ENCODE measurements around the gene MEIKIN. TPM values are rescaled to one million over a fixed set of nuclear protein-coding genes. Genes with fewer than 3 reads are reported as not detected.

The MEIKIN gene
- total and polyA plus RNA-seq, 12 donors: 0.09 TPM; not detected in 11

DNA sequence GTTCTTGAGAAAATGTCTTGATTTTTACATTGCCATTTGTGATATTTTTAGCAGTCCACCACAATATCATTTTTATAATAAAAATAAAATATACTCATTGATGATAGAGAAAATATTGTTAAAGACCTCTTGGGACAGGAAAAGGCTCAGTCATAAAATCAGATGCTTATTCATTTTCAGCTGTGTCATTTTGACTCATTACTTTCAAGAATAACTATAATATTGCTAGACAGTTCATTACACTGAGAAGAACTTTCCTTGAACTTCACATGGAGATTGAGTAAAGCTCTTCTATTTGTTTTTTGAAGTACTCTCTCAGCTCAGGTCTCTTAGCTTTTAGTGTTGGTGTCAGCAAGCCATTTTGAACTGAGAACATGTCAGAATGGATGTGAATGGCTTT is 8.5 kb upstream of the MEIKIN start:
- TF ChIP-seq, protein P1, sequence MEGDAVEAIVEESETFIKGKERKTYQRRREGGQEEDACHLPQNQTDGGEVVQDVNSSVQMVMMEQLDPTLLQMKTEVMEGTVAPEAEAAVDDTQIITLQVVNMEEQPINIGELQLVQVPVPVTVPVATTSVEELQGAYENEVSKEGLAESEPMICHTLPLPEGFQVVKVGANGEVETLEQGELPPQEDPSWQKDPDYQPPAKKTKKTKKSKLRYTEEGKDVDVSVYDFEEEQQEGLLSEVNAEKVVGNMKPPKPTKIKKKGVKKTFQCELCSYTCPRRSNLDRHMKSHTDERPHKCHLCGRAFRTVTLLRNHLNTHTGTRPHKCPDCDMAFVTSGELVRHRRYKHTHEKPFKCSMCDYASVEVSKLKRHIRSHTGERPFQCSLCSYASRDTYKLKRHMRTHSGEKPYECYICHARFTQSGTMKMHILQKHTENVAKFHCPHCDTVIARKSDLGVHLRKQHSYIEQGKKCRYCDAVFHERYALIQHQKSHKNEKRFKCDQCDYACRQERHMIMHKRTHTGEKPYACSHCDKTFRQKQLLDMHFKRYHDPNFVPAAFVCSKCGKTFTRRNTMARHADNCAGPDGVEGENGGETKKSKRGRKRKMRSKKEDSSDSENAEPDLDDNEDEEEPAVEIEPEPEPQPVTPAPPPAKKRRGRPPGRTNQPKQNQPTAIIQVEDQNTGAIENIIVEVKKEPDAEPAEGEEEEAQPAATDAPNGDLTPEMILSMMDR (IDR thresholded peaks at IDR 0.05): no peak
- Histone ChIP-seq H3K36me3 (no peaks in the 10 kb centered on the region), H3K4me1 (no peaks in the 10 kb centered on the region), H3K4me3 (no peak overlapping the region), H3K27ac (no peak overlapping the region), H3K27me3 (no peaks in the 10 kb centered on the region), H3K9me3 (no peaks in the 10 kb centered on the region)
- ATAC-seq (no peak), DNase-seq (no peak)
- intact Hi-C loops (cut with DNase I): no loop called here

DNA sequence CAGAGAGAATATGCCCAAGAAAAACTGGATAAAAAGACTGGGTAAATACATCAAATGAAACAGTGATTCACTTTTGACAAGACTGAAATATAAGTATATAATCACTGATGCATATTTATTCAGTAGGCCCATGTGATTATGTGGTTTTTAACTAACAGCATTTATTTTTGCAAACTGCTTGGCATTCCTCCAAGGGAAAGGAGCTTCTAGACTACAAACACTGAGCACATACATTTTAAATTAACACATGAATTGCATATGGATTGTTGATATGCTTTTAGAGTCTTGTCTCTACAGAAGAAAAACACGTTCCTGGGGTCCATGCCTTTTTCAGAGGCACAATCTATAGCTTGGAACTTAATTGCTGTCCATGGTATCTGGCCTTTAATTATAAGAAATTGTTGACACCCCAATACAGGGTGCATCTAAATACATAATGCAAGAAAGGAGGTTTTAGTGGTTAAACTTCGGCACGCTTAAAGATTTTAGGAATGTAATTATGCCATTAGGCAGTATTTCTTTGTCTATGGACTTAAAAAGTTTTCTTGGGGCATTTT is 6.9 kb upstream of the MEIKIN start:
- DNase-seq (no peak), ATAC-seq (no peak)
- intact Hi-C loops (cut with DNase I): no loop called here
- Histone ChIP-seq H3K27ac (no peak overlapping the region), H3K27me3 (no peaks in the 10 kb centered on the region), H3K36me3 (no peaks in the 10 kb centered on the region), H3K4me1 (no peaks in the 10 kb centered on the region), H3K9me3 (no peaks in the 10 kb centered on the region), H3K4me3 (no peak overlapping the region)
- TF ChIP-seq, protein P1 (IDR thresholded peaks at IDR 0.05): no peak
- 46 to 87% methylated on average over 3 of the region's 3 CpGs for WGBS, 2 donors

DNA sequence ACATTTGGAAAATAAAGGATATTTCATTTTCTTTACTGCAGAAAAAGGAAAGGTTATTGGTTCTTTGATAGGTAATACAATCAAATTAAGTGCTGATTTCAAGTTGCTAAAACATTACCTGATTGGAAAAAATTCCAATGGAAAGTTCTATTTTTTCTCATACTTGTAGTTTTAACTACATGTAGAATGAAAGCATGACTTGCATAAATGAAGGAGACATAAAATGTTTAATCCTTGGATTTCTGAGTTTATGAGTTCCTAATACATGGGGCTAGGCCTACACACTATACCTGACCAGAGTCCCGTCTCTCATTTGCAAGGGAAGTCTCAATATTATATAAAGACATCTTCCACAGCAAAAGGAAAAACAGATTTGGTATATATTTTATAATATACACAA is 5.2 kb upstream of the MEIKIN start:
- no peaks in the 10 kb centered on the region for H3K36me3 ChIP-seq
- WGBS, 2 donors: 93 to 100% methylated on average over 1 of the region's 1 CpG
- DNase-seq (no peak), ATAC-seq (no peak)
- no peak overlapping the region for H3K27ac ChIP-seq
- TF ChIP-seq, protein P1 (IDR thresholded peaks at IDR 0.05): no peak
- H3K9me3 ChIP-seq: no peaks in the 10 kb centered on the region
- H3K27me3 ChIP-seq: no peaks in the 10 kb centered on the region
- H3K4me1 ChIP-seq: no peaks in the 10 kb centered on the region
- H3K4me3 ChIP-seq: no peak overlapping the region
- intact Hi-C loops (cut with DNase I): no loop called here

DNA sequence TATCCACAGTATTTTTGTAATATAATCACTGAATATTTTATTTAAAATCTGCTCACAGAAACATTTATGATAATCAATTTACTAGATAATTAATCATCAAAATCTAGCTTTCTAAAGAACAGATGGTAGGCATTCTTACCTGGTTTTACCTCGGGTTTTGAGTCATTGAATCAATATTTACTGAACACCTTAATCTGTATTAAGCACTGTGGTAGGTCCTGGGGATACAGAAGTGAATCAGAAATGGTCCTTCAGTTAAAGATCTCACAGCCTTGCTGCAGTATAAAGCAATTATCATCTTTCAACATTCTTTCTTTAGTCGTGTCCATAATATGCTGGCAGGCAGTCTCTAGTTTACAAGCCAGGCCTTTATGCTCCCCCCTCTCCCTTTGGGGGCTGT is 2.0 kb upstream of the MEIKIN start:
- Histone ChIP-seq H3K27me3 (peaks cover 0 to 7% (median 0%) of the 10 kb centered on the region in 7 donors), H3K4me3 (no peak overlapping the region), H3K36me3 (no peaks in the 10 kb centered on the region), H3K4me1 (peaks cover 0 to 10% (median 0%) of the 10 kb centered on the region in 9 donors), H3K27ac (no peak overlapping the region), H3K9me3 (no peaks in the 10 kb centered on the region)
- ATAC-seq (no peak), DNase-seq (no peak)
- TF ChIP-seq, protein P1 (IDR thresholded peaks at IDR 0.05): no peak
- intact Hi-C loops (cut with DNase I): no loop called here
- 49 to 59% methylated on average over 2 of the region's 2 CpGs for WGBS, 2 donors

Data from heart right ventricle (tissue), 16 donors.